ENCODE data around the gene KANK4.

Gene KANK4

GRCh38 chr1:62336995-62337705, 17.9 kb upstream of the KANK4 start:
- DNase-seq, result no peak

- no peak for DNase-seq
These were observed 17.4 kb upstream of the KANK4 start for GRCh38 chr1:62336638-62336994.

DNA sequence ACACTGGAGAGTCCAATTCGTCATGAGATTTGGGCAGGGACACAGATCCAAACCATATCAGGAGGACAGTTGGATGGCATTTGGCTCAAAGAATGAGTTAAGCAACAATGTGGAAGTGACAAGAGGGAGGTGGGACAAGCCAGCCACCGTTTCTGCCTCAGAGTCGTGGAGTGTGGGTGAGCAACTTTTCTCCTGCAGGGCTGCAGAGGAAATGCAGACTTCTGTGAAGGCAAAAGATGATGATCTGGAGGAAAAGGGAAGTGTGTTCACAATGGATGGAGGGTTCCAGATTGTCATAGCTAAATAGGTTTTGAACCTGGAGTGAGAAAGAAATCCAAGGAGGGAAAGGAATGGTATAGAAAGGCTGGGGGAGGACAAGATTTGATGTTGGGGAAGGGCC, 16.4 kb upstream of the KANK4 start:
- DNase-seq, result no peak

GRCh38 chr1:62334434-62334985, 15.3 kb upstream of the KANK4 start:
- DNase-seq, result no peak

GRCh38 chr1:62333441-62333840, 14.2 kb upstream of the KANK4 start:
- no peak for DNase-seq

- DNase-seq, result no peak
These were observed 8.3 kb upstream of the KANK4 start for GRCh38 chr1:62327360-62328055.

DNA sequence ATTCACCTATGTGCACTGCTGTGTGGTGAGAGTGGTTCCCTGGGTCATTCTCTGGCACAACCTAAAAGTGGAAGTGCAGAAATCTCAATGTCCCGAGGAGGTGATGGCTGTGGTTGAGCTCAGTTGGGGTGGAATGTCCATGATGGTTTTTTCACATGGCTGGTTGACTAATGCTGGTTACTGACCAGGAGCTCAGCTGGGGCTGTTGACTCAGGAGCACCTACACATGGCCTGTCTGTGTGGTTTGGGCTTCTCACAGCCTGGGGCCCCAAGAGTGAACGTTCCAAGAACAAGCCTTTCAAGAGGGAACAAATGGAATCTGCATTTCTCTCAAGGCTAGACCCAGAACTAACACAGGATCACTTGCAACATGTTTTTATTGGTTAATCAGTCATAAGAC, 6.4 kb upstream of the KANK4 start:
- no peak for DNase-seq

DNA sequence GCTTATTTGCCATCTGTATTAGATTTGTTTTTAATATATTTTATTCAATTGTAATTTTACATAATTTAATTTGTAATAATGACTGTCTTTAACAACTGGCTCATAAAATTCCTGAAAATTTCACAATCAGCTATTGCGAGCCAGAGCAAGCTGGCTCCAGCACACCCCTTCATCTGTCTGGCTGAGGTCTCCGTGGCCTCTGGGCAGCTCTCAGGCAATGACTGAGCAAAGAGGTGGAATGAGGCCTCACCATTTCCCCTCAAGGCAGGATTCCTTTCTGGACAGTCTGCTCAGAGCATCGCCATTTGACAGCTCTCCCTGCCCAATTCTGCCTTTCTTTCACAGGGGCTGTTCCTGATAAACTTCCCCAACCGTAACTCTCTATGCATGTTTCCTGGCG, 5.8 kb upstream of the KANK4 start:
- DNase-seq, result no peak

DNA sequence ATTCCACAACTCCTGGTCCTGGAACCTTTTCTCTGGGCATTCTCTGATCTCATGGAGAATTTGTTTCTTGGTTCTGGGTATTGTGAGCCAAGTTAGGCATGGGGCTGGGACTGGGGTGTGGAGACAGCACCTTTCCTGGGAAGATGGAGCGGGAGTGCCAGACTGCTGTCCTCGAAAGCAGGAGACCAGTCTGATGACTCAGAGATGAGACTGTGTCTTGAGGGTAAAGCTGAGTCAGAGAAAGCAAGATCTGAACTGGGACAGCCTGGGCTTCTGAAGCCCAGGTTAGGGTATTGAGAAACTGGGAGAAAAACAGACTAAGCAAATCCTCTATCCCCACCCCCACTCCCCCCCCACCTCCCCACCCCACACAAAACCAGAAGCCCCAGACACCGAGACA, 2.2 kb upstream of the KANK4 start:
- DNase-seq, result no peak

DNA sequence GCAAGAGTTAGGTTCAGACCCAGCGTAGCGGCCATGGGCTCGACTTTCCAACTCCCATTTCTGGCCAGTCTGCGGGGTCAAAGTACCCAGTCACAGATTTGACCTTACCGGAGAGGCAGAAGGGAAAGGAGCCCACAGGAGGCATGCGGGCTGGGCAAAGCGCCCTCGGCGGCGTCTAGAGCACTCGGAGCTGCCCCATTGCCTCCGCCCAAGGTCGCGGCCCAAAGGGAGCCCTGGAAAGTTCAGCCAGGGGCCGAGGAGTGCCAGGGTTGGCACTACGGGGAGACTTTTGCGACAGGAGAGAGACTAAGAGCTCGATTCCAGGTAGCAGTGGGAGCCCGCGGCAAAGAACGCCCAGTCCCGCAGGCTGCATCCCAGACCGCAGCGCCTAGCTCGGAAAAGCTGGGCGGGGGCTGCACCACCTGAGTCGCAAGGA, 896 bp downstream of the KANK4 start:
- no peak for DNase-seq

GRCh38 chr1:62317021-62317768, 2.0 kb downstream of the KANK4 start:
- no peak for DNase-seq

- DNase-seq, result no peak
These were observed 3.1 kb downstream of the KANK4 start for GRCh38 chr1:62316135-62316534.

DNA sequence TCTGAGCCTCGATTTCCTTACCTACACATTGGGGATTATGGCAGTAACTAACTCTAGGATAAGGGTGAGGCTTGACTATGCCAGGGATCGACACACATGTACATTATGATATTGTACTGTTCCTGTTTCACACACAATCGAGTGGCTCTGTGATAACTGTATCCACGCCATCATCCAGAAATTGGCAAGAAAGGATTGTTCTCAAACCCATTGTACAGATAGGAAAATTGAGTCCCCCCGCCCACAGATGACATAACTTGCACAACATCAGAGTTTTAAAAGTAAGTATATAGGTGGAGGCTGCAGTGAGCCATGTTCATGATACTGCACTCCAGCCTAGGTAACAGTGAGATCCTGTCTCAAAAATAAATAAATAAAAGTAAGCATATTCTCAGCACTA, 3.8 kb downstream of the KANK4 start:
- DNase-seq, result no peak

- DNase-seq, result no peak
These were observed 4.5 kb downstream of the KANK4 start for GRCh38 chr1:62314454-62315350.

DNA sequence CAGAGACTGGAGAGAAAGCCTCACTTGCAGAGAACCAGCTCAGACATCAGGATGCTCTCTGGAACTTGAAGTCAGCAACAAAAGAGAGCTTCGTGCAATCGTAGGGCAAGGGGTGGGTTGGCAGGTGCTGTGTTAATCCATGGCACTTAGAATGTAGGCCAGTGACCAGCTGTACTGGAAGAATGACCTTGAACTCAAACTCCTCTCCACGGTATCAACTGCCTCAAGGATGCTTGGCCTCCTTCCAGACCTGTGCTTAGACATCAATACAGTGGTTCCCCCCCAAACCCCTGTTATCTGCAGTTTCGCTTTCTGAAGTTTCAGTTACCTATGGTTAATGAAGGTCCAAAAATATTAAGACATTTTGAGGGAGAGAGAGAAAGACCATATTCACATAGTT, 6.5 kb downstream of the KANK4 start:
- DNase-seq, result no peak

- DNase-seq, result no peak
These were observed 7.7 kb downstream of the KANK4 start for GRCh38 chr1:62311473-62311943.

DNA sequence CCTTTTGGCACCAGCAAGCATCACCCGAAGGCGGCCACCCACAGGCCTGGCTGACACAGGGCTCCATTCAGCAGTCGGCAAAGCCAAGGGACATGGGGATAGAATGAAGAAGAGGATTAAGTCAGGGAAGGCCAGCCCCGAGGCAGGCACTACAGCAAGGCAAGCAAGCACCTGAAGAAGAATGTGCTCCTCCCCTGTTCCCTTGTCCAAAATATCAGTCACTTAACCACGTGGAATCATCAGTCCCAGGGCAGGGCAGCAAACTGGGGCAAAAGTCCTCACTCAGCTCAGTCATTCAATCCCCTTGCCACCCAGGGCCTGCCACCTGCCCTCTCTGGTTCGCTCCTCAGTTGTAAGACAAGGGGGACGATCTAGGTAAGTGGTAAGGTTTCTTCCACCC, 9.3 kb downstream of the KANK4 start:
- no peak for DNase-seq

DNA sequence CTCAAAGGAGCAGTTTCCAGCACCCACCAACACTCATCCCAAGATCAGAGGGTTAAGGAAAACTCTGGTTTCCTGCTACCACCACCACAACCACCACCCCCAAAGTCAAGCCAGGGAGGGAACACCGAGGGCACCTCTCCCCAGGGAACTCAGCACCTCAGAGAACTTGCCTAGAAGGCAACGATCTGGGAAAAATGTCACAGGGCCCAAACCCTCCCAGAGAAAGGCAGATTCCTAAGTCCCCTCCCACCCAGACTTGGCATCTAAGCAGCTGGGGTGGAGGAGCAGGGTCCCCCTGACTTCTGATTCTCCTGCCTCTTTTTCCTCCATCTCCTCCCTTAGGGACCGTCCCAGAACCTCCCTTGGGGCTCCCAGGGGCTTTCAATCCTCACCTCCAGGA, 10.6 kb downstream of the KANK4 start:
- DNase-seq, result no peak

- DNase-seq, result no peak
These were observed 11.2 kb downstream of the KANK4 start for GRCh38 chr1:62307895-62308492.

DNA sequence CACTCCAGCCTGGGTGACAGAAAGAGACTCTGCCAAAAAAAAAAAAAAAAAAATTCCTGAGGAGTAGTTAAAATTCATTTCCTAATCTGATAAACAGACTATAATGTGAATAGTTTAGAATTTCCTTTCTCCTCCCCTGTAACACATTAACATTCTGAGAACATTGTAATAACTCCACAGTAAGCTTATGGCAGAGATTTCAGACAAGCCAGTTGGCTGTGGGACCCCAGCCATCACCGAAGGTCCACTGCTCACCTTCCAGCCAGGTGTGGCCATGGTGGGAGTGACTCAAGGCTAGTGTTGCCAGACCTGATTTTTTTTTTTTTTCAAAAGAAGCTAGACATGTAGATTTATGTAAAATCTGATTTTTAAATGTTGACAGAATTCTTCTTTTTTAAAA, 11.8 kb downstream of the KANK4 start:
- no peak for DNase-seq

DNA sequence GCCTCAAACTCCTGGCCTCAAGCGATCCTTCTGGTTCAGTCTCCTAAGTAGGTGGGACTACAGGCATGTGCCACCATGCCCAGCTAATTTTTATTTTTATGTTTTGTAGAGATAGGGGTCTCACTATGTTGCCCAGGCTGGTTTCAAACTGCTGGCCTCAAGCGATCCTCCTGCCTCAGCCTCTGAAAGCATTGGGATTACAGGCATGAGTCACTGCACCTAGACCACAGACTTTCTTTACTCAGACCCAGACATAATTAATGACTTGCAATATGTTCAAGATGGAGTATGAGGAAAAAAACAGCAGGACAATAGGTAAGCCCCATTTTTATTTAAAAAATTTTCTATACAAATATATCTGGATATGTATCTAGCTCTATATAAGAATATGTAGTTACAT, 13.2 kb downstream of the KANK4 start:
- DNase-seq, result no peak

- no peak for DNase-seq
These were observed 14.3 kb downstream of the KANK4 start for GRCh38 chr1:62304975-62305374.

Measured in activated naive CD4-positive, alpha-beta T cell (primary cell).